Activated CD4-positive, alpha-beta T cell treated with anti-CD3 and anti-CD28 coated beads for 24 hours (primary cell): Measurements from ENCODE around the gene CD300LB.
"Not testable (repeated sequence)": the region's sequence is repeated elsewhere in the genome, so short reads cannot be mapped to it uniquely, and the experiment has no call there.

ENCODE experiments used
- DNase-seq, 2 donors: peaks; one replicate each; pipeline ENCODE4 v3.0.0-alpha.2; 2020; ENCODE audit warnings: low read depth in 2 of 2

CD300LB gene

GRCh38 chr17:74493331-74493833, 37.9 kb downstream of the CD300LB start:
- peak; percentile 49 to 57 for DNase-seq

GRCh38 chr17:74491626-74492025, 39.6 kb downstream of the CD300LB start:
- DNase-seq, result no peak

- no peak for DNase-seq
Observed at GRCh38 chr17:74490716-74491115, 40.6 kb downstream of the CD300LB start.

- DNase-seq, result not testable (repeated sequence)
Observed at GRCh38 chr17:74488276-74488675, 43.0 kb downstream of the CD300LB start.

GRCh38 chr17:74485841-74486240, 45.4 kb downstream of the CD300LB start:
- no peak for DNase-seq

GRCh38 chr17:74485022-74485743, 46.1 kb downstream of the CD300LB start:
- no peak for DNase-seq

- DNase-seq, result no peak
Observed at GRCh38 chr17:74484066-74484465, 47.2 kb downstream of the CD300LB start.

- no peak for DNase-seq
Observed at GRCh38 chr17:74481621-74482020, 49.7 kb downstream of the CD300LB start.

- DNase-seq, result no peak
Observed at GRCh38 chr17:74480290-74480689, 51.0 kb downstream of the CD300LB start.

- DNase-seq, result peak in 1 of 2 donors; percentile 33
Observed at GRCh38 chr17:74478420-74479100, 52.7 kb downstream of the CD300LB start.

GRCh38 chr17:74477411-74477810, 53.9 kb downstream of the CD300LB start:
- no peak for DNase-seq

- no peak for DNase-seq
Observed at GRCh38 chr17:74475189-74475588, 56.1 kb downstream of the CD300LB start.

- no peak for DNase-seq
Observed at GRCh38 chr17:74474043-74474792, 57.1 kb downstream of the CD300LB start.

- DNase-seq, result no peak
Observed at GRCh38 chr17:74473294-74473693, 58.0 kb downstream of the CD300LB start.

- no peak for DNase-seq
Observed at GRCh38 chr17:74472890-74473289, 58.4 kb downstream of the CD300LB start.

GRCh38 chr17:74471341-74471740, 59.9 kb downstream of the CD300LB start:
- DNase-seq, result no peak
